HG03095 (cell line): ENCODE measurements around the gene SYT8.
A peak's percentile ranks its signal among the peaks of the same experiment; 100 is the strongest.

Experiments used
- ATAC-seq: cut with Tn5 transposase; IDR thresholded peaks from one replicate; pipeline ENCODE4 v1.9.1; 2021; ENCODE audit warnings: moderate library complexity; ENCODE audit not compliant: unreplicated experiment

Gene SYT8

GRCh38 chr11:1831338-1832210 lies 3.2 kb upstream of the SYT8 start:
- no peak for ATAC-seq

GRCh38 chr11:1832211-1832919 lies 2.4 kb upstream of the SYT8 start:
- no peak for ATAC-seq

GRCh38 chr11:1832920-1833295 lies 1.9 kb upstream of the SYT8 start:
- ATAC-seq = no peak

GRCh38 chr11:1834062-1834610 lies 654 bp upstream of the SYT8 start:
- no peak for ATAC-seq

GRCh38 chr11:1835671-1836010 lies 851 bp downstream of the SYT8 start:
- no peak for ATAC-seq

- ATAC-seq = no peak
Observed at GRCh38 chr11:1836011-1836945, 1.5 kb downstream of the SYT8 start.

- ATAC-seq = peak; percentile 47
Observed at GRCh38 chr11:1837171-1838076, 2.6 kb downstream of the SYT8 start.

- no peak for ATAC-seq
Observed at GRCh38 chr11:1838077-1838425, 3.3 kb downstream of the SYT8 start.

GRCh38 chr11:1838426-1839144 lies 3.8 kb downstream of the SYT8 start, which contains the start of gene TNNI2:
TSS of gene TNNI2 (plus strand) at chr11:1838981. CDS start at chr11:1839697, 716 bp downstream.
- no peak for ATAC-seq

- no peak for ATAC-seq
Observed at GRCh38 chr11:1839204-1839923, 4.6 kb downstream of the SYT8 start.

GRCh38 chr11:1839924-1840779 lies 5.4 kb downstream of the SYT8 start:
- ATAC-seq = no peak

GRCh38 chr11:1840780-1841480 lies 6.1 kb downstream of the SYT8 start:
- no peak for ATAC-seq

- ATAC-seq = no peak
Observed at GRCh38 chr11:1841511-1842148, 6.8 kb downstream of the SYT8 start.

GRCh38 chr11:1842149-1843097 lies 7.6 kb downstream of the SYT8 start:
- no peak for ATAC-seq

GRCh38 chr11:1843098-1843473 lies 8.3 kb downstream of the SYT8 start:
- ATAC-seq = no peak

- ATAC-seq = no peak
Observed at GRCh38 chr11:1843796-1844195, 9.0 kb downstream of the SYT8 start.
